Lower lobe of right lung (tissue), 2 donors: Measurements from ENCODE around the gene IFNG. TPM values are rescaled to one million over a fixed set of nuclear protein-coding genes. Genes with fewer than 3 reads are reported as not detected.

Experiments used
- ATAC-seq, 2 donors: fragments of 200-7000 bp; cut with Tn5 transposase; one replicate each; pipeline ENCODE4 v1.9.1; 2020 to 2022; ENCODE audit warnings: mild to moderate bottlenecking in 2 of 2, moderate library complexity in 2 of 2
- DNase-seq: peaks from one replicate; pipeline ENCODE4 v3.0.0-alpha.2; 2020
- H3K27ac ChIP-seq: fragments of 200-600 bp; one replicate; pipeline ENCODE4 v1.8.0; 2022
- H3K27me3 ChIP-seq: fragments of 200-600 bp; one replicate; pipeline ENCODE4 v1.8.0; 2022; ENCODE audit warnings: low read depth
- H3K36me3 ChIP-seq: fragments of 200-600 bp; one replicate; pipeline ENCODE4 v1.8.0; 2022; ENCODE audit warnings: mild to moderate bottlenecking
- H3K4me1 ChIP-seq: fragments of 200-600 bp; one replicate; pipeline ENCODE4 v1.8.0; 2022
- H3K4me3 ChIP-seq: fragments of 200-600 bp; one replicate; pipeline ENCODE4 v1.8.0; 2022; ENCODE audit warnings: mild to moderate bottlenecking
- H3K9me3 ChIP-seq: fragments of 200-600 bp; one replicate; pipeline ENCODE4 v1.8.0; 2022
- CTCF ChIP-seq: fragments of 200-600 bp; IDR thresholded peaks from one replicate; pipeline ENCODE4 v1.8.0; 2022; ENCODE audit warnings: antibody characterized with exemption, mild to moderate bottlenecking
- intact Hi-C: fragments of 100-400 bp; cut with DNase I; formaldehyde crosslinking; loops from one replicate; pipeline ENCODE4 v1.11.0; 2022
- total RNA-seq: library from RNA; stranded (reverse); fragmentation: NEBNext Ultra II Directional; extraction: Animal tissue kit (Norgen Biotek cat#: 25700); gene quantifications from one replicate; pipeline ENCODE4 v1.2.1, GENCODE V29; 2021
- donor health status: DM: no; HTN: yes; CAD: no; lungs with severe emphysema.

The IFNG gene
- total RNA-seq, 1 donor from 2014 or later = not detected

GRCh38 chr12:68109444-68110217, 49.9 kb downstream of the IFNG start:
- Histone ChIP-seq H3K27me3 (no peaks in the 10 kb centered on the region), H3K36me3 (no peaks in the 10 kb centered on the region), H3K4me3 (no peak overlapping the region), H3K9me3 (no peaks in the 10 kb centered on the region), H3K27ac (no peak overlapping the region), H3K4me1 (no peaks in the 10 kb centered on the region)
- DNase-seq = no peak
- TF ChIP-seq CTCF = no peak
- intact Hi-C loops = no loop called here
- no peak for ATAC-seq

GRCh38 chr12:68109001-68109400, 50.5 kb downstream of the IFNG start:
- Histone ChIP-seq H3K4me1 (no peaks in the 10 kb centered on the region), H3K36me3 (no peaks in the 10 kb centered on the region), H3K4me3 (no peak overlapping the region), H3K27me3 (no peaks in the 10 kb centered on the region), H3K9me3 (no peaks in the 10 kb centered on the region), H3K27ac (no peak overlapping the region)
- no peak for TF ChIP-seq CTCF
- intact Hi-C loops = no loop called here
- no peak for ATAC-seq
- DNase-seq = no peak

GRCh38 chr12:68106660-68107059, 52.9 kb downstream of the IFNG start:
- H3K27me3 ChIP-seq = no peaks in the 10 kb centered on the region
- intact Hi-C loops = no loop called here
- no peak for ATAC-seq
- no peak for TF ChIP-seq CTCF
- H3K9me3 ChIP-seq = no peaks in the 10 kb centered on the region
- DNase-seq = no peak
- H3K4me3 ChIP-seq = no peak overlapping the region
- H3K4me1 ChIP-seq = no peaks in the 10 kb centered on the region
- no peak overlapping the region for H3K27ac ChIP-seq
- no peaks in the 10 kb centered on the region for H3K36me3 ChIP-seq

GRCh38 chr12:68106160-68106559, 53.4 kb downstream of the IFNG start:
- no peak for TF ChIP-seq CTCF
- DNase-seq (no peak), ATAC-seq (no peak)
- Histone ChIP-seq H3K27me3 (no peaks in the 10 kb centered on the region), H3K4me3 (no peak overlapping the region), H3K9me3 (no peaks in the 10 kb centered on the region), H3K4me1 (no peaks in the 10 kb centered on the region), H3K36me3 (no peaks in the 10 kb centered on the region), H3K27ac (no peak overlapping the region)
- intact Hi-C loops = no loop called here

Other genes with a start within 250 kb of the IFNG start
- not detected for gene IFNG-AS1, start 170.3 kb downstream of the IFNG start, total RNA-seq
- gene IL26, start 66.1 kb upstream of the IFNG start, total RNA-seq = not detected
- gene IL22, start 93.9 kb upstream of the IFNG start, total RNA-seq = not detected
- 13.8 TPM for gene MDM1, start 172.6 kb upstream of the IFNG start, total RNA-seq